Activated naive CD4-positive, alpha-beta T cell treated with anti-CD3 and anti-CD28 coated beads, Interleukin-2, amount 10 ng/mL, durations not matched to agents 7 days and 5 days (primary cell): ENCODE results near the gene TRIM72.

Source experiments
- CTCF ChIA-PET: fragments of 350-600 bp; sonication (Branson Sonifier 250); formaldehyde crosslinking; loops from one replicate; lab custom pipeline; 2021; ENCODE audit warnings: antibody characterized with exemption; lab: Charles Lee
- DNase-seq: peaks from one replicate; pipeline ENCODE4 v3.0.0-alpha.2; 2020
- H3K27ac Mint-ChIP-seq: one replicate; pipeline ENCODE4 v1.8.0; 2021; ENCODE audit warnings: mild to moderate bottlenecking, moderate library complexity, mixed read lengths
- H3K27me3 Mint-ChIP-seq: one replicate; pipeline ENCODE4 v1.8.0; 2021; ENCODE audit warnings: mild to moderate bottlenecking, mixed read lengths
- H3K36me3 Mint-ChIP-seq: one replicate; pipeline ENCODE4 v1.8.0; 2021; ENCODE audit warnings: mixed read lengths
- H3K4me1 Mint-ChIP-seq: one replicate; pipeline ENCODE4 v1.8.0; 2021; ENCODE audit warnings: mixed read lengths
- H3K4me3 Mint-ChIP-seq: one replicate; pipeline ENCODE4 v1.8.0; 2021; ENCODE audit warnings: mild to moderate bottlenecking, moderate library complexity, mixed read lengths
- H3K9me3 Mint-ChIP-seq: one replicate; pipeline ENCODE4 v1.8.0; 2021; ENCODE audit warnings: mixed read lengths

TRIM72 gene

DNA sequence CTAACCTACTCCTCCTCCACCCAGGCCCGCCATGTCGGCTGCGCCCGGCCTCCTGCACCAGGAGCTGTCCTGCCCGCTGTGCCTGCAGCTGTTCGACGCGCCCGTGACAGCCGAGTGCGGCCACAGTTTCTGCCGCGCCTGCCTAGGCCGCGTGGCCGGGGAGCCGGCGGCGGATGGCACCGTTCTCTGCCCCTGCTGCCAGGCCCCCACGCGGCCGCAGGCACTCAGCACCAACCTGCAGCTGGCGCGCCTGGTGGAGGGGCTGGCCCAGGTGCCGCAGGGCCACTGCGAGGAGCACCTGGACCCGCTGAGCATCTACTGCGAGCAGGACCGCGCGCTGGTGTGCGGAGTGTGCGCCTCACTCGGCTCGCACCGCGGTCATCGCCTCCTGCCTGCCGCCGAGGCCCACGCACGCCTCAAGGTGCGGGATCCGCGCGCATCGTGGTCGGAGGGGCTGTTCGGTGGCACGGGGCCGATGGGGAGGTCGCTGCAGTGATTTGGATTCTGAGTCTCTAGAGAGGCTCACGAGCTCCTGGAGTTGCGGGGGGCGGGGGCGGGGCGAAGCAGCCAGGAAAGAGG, 878 bp downstream of the TRIM72 start:
- Mint-ChIP-seq H3K27me3 (peaks cover 81% of the 10 kb centered on the region), H3K4me3 (peak overlapping the region; percentile 41), H3K27ac (no peak overlapping the region), H3K9me3 (no peaks in the 10 kb centered on the region), H3K36me3 (no peaks in the 10 kb centered on the region), H3K4me1 (peaks cover 36% of the 10 kb centered on the region)
- CTCF ChIA-PET = interaction anchor here (0.6 to 2.6 kb wide), 2 partner anchors 14 to 230 kb away, joined by 3 to 7 read pairs; no protein-coding TSS in a partner anchor
- DNase-seq = no peak

GRCh38 chr16:31215287-31216162, 1.6 kb downstream of the TRIM72 start:
- H3K9me3 Mint-ChIP-seq = no peaks in the 10 kb centered on the region
- H3K4me1 Mint-ChIP-seq = peaks cover 34% of the 10 kb centered on the region
- DNase-seq = peak; percentile 49
- H3K4me3 Mint-ChIP-seq = peak overlapping the region; percentile 41
- H3K27me3 Mint-ChIP-seq = peaks cover 85% of the 10 kb centered on the region
- H3K27ac Mint-ChIP-seq = no peak overlapping the region
- H3K36me3 Mint-ChIP-seq = no peaks in the 10 kb centered on the region
- CTCF ChIA-PET = interaction anchor here (2.6 kb wide), 1 partner anchor 15 kb away, joined by 7 read pairs; no protein-coding TSS in a partner anchor

DNA sequence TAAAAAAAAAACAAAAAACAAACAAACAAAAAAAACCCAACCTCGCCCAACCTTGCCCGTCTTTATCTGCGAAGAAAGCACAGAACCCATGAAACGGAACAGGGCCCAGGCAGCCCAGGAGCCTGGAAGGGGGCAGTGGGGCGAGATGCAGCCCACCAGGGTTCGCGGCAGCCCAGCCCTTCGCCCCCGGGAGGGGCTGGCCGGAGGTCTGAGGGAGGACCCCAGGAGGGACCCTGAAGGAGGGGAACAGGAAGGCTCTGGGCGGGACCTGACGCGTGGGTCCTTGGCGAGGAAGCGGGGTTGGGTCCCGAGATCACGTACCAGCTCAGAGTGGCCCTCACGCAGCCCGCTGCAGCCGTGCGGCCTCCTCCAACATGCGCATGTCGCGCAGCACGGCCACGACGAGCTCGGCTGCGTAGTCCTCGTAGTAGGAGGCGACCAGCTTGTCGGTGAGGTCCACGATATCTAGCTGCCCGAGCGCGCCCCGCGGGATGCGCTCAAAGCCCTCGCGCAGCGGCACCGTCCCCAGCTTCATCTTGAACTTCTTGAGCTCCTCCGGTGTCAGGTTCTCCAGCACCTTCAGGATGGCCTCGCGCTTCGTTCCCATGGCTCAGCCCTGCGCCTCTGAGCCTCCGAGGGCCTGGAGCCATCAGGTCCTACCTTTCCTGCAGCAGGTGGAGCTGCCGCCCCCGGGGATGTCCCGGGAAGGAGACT, 2.7 kb downstream of the TRIM72 start, which contains the start of gene PYDC1:
Gene PYDC1, minus strand, starts transcription at position 714 of the 714 bp plus-strand sequence. Its CDS starts 107 bp downstream, at position 607.
- Mint-ChIP-seq H3K27ac (no peak within 1 kb of the TSS), H3K27me3 (peaks cover 94% of the 10 kb centered on the region)
- CTCF ChIA-PET = interaction anchor here (1.2 kb wide), 1 partner anchor 71 kb away, joined by 3 read pairs; no protein-coding TSS in a partner anchor

GRCh38 chr16:31217136-31217530, 3.2 kb downstream of the TRIM72 start:
- Mint-ChIP-seq H3K36me3 (no peaks in the 10 kb centered on the region), H3K4me1 (peaks cover 26% of the 10 kb centered on the region), H3K9me3 (no peaks in the 10 kb centered on the region), H3K27ac (no peak overlapping the region), H3K27me3 (peaks cover 95% of the 10 kb centered on the region), H3K4me3 (peak overlapping the region; percentile 47)
- no peak for DNase-seq
- CTCF ChIA-PET = interaction anchor here (0.7 to 1.2 kb wide), 2 partner anchors 32 to 70 kb away, joined by 3 read pairs; no protein-coding TSS in a partner anchor

More for the DNA sequence above, 2.7 kb downstream of the TRIM72 start, which contains the start of gene PYDC1:
- H3K9me3 Mint-ChIP-seq = no peaks in the 10 kb centered on the region
- H3K36me3 Mint-ChIP-seq = no peaks in the 10 kb centered on the region
- peaks cover 31% of the 10 kb centered on the region for H3K4me1 Mint-ChIP-seq
- peak; percentile 32 for DNase-seq
- H3K4me3 Mint-ChIP-seq = peak within 1 kb of the TSS; percentile 49

DNA sequence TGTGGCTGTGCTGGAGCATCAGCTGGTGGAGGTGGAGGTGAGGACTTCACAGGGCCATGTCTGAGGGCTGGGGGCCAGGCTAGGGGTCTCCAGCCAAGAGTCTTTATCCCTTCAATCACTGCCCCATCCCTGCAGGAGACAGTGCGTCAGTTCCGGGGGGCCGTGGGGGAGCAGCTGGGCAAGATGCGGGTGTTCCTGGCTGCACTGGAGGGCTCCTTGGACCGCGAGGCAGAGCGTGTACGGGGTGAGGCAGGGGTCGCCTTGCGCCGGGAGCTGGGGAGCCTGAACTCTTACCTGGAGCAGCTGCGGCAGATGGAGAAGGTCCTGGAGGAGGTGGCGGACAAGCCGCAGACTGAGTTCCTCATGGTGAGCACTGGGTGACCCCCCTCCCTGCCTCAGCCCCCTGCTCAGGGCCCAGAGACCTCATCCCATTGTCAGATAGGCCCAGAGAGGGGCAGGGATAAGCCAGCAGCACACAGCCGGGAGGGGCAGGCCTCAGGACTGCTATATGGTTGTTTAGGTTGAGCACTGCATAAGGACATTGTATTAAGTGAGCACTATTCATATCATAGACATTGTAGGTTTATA, 5.3 kb downstream of the TRIM72 start:
- no peaks in the 10 kb centered on the region for H3K36me3 Mint-ChIP-seq
- CTCF ChIA-PET = no interaction called here
- no peaks in the 10 kb centered on the region for H3K9me3 Mint-ChIP-seq
- no peak overlapping the region for H3K27ac Mint-ChIP-seq
- no peak overlapping the region for H3K4me3 Mint-ChIP-seq
- no peak for DNase-seq
- H3K4me1 Mint-ChIP-seq = peaks cover 20% of the 10 kb centered on the region
- H3K27me3 Mint-ChIP-seq = peaks cover 80% of the 10 kb centered on the region

GRCh38 chr16:31221357-31222160, 7.6 kb downstream of the TRIM72 start:
- Mint-ChIP-seq H3K4me3 (no peak overlapping the region), H3K36me3 (no peaks in the 10 kb centered on the region), H3K9me3 (no peaks in the 10 kb centered on the region), H3K4me1 (peaks cover 5% of the 10 kb centered on the region), H3K27ac (no peak overlapping the region), H3K27me3 (peaks cover 58% of the 10 kb centered on the region)
- CTCF ChIA-PET = no interaction called here
- DNase-seq = no peak

DNA sequence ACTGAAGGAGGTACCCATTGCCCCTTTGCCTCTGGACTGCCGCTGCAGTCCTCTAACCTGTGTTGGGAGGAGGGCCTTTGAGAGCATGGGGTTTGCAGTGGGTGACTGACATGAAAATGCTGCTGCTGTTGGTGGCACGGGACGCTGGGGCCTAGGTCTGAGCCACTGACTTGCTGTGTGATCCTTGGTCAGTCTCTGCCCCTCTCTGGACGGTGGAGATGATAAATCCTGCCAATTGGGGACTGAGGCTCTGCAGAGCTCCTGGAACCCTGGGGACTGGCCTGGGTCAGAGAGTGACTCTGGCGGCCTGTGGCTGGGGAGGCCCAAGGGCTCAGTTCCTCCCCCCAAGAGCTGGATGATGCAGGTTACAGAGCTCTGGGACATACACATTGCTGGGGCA, 9.1 kb downstream of the TRIM72 start:
- no peak overlapping the region for H3K27ac Mint-ChIP-seq
- no peak overlapping the region for H3K4me3 Mint-ChIP-seq
- H3K36me3 Mint-ChIP-seq = no peaks in the 10 kb centered on the region
- CTCF ChIA-PET = no interaction called here
- H3K27me3 Mint-ChIP-seq = peaks cover 46% of the 10 kb centered on the region
- H3K9me3 Mint-ChIP-seq = no peaks in the 10 kb centered on the region
- DNase-seq = no peak
- no peaks in the 10 kb centered on the region for H3K4me1 Mint-ChIP-seq

DNA sequence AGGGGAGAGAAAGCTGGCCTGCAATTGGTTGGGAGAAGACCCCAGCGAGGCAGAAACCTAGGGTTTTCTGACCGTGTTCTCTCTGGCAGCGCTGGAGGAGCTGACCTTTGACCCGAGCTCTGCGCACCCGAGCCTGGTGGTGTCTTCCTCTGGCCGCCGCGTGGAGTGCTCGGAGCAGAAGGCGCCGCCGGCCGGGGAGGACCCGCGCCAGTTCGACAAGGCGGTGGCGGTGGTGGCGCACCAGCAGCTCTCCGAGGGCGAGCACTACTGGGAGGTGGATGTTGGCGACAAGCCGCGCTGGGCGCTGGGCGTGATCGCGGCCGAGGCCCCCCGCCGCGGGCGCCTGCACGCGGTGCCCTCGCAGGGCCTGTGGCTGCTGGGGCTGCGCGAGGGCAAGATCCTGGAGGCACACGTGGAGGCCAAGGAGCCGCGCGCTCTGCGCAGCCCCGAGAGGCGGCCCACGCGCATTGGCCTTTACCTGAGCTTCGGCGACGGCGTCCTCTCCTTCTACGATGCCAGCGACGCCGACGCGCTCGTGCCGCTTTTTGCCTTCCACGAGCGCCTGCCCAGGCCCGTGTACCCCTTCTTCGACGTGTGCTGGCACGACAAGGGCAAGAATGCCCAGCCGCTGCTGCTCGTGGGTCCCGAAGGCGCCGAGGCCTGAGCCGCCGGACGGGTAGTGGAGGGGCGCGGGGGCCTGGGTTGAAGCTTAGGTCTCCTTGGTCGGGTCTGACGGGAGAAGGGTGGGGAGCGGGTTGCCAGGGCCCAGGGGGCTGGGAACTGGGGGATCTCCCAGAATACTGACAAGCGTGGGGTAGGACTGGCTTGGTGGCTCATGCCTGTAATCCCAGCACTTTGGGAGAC, 10.4 kb downstream of the TRIM72 start:
- Mint-ChIP-seq H3K36me3 (no peaks in the 10 kb centered on the region), H3K4me1 (no peaks in the 10 kb centered on the region), H3K4me3 (no peak overlapping the region), H3K27me3 (peaks cover 41% of the 10 kb centered on the region), H3K27ac (no peak overlapping the region), H3K9me3 (no peaks in the 10 kb centered on the region)
- no peak for DNase-seq
- CTCF ChIA-PET = no interaction called here

DNA sequence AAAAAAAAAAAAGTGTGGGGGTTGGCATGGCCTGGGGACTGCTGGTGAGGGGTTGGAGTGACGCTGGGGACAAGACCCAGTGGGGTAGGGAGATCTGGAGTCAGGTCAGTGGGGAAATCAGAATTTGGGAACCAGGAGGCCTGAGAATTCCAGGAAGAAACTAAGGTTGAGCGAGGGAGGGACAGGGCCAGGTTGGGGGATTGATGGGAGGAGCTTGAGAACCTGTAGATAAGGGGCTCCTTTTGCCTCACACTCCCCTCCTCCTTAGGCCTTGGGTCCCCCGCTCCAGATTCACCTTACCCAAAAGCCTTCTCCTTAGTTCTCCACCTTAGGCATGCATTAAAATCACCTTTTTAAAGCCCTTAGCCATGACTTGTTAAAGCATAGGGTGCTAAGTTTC, 11.3 kb downstream of the TRIM72 start:
- CTCF ChIA-PET = no interaction called here
- Mint-ChIP-seq H3K4me1 (no peaks in the 10 kb centered on the region), H3K9me3 (no peaks in the 10 kb centered on the region), H3K4me3 (no peak overlapping the region), H3K36me3 (no peaks in the 10 kb centered on the region), H3K27ac (no peak overlapping the region), H3K27me3 (peaks cover 37% of the 10 kb centered on the region)
- DNase-seq = no peak

GRCh38 chr16:31228206-31228605, 14.3 kb downstream of the TRIM72 start:
- Mint-ChIP-seq H3K27ac (no peak overlapping the region), H3K9me3 (peaks cover 2% of the 10 kb centered on the region), H3K4me1 (no peaks in the 10 kb centered on the region), H3K36me3 (no peaks in the 10 kb centered on the region), H3K4me3 (no peak overlapping the region), H3K27me3 (peaks cover 16% of the 10 kb centered on the region)
- DNase-seq = no peak
- CTCF ChIA-PET = no interaction called here

GRCh38 chr16:31229501-31229900, 15.6 kb downstream of the TRIM72 start:
- Mint-ChIP-seq H3K4me3 (no peak overlapping the region), H3K27ac (no peak overlapping the region), H3K36me3 (no peaks in the 10 kb centered on the region), H3K9me3 (peaks cover 6% of the 10 kb centered on the region), H3K27me3 (peaks cover 22% of the 10 kb centered on the region), H3K4me1 (no peaks in the 10 kb centered on the region)
- CTCF ChIA-PET = interaction anchor here (1.3 kb wide), 1 partner anchor 14 kb away, joined by 4 read pairs; no protein-coding TSS in a partner anchor
- no peak for DNase-seq

GRCh38 chr16:31238041-31238440, 24.1 kb downstream of the TRIM72 start:
- Mint-ChIP-seq H3K9me3 (peaks cover 5% of the 10 kb centered on the region), H3K27ac (no peak overlapping the region), H3K27me3 (peaks cover 38% of the 10 kb centered on the region), H3K4me1 (no peaks in the 10 kb centered on the region), H3K36me3 (no peaks in the 10 kb centered on the region), H3K4me3 (no peak overlapping the region)
- DNase-seq = no peak
- CTCF ChIA-PET = no interaction called here
